A549 (cell line): ENCODE results near the gene SPEF1. TPM values are rescaled to one million over a fixed set of nuclear protein-coding genes. Genes with fewer than 3 reads are reported as not detected.

Source experiments
- ATAC-seq, 2 experiments: fragments of 200-7000 bp in 1 of 2; fragments of >200 bp in 1 of 2; cut with Nextera tagmentation in 1 of 2; cut with Tn5 transposase in 1 of 2; 3 replicates each; pipeline versions ENCODE4 v1.8.0 to v1.9.1; 2018 to 2020; ENCODE audit warnings: mild to moderate bottlenecking in 1 of 2, moderate library complexity in 1 of 2
- CTCF ChIA-PET: fragments of 300-600 bp; sonication (Branson Sonifier 250); formaldehyde crosslinking; extraction: SDS; loops from one replicate; lab custom pipeline; 2021; ENCODE audit warnings: antibody characterized with exemption, inconsistent platforms; lab: Yijun Ruan, JAX
- POLR2A ChIA-PET: fragments of 350-600 bp; formaldehyde crosslinking; extraction: SDS; loops from one replicate; lab custom pipeline; 2021; ENCODE audit warnings: antibody characterized with exemption, inconsistent platforms; lab: Yijun Ruan, JAX
- DNase-seq, 2 experiments: peaks; one replicate each; pipeline versions ENCODE4 v3.0.0 to v3.0.0-alpha.2; 2011 to 2016; ENCODE audit warnings: low read depth in 1 of 2, low spot score in 1 of 2
- FAIRE-seq: peaks from 2 replicates; lab custom pipeline; 2011; peaks lifted over from hg19 to GRCh38; lab: Jason Lieb, UNC
- H3K27ac ChIP-seq, 2 experiments: fragments of >200 bp; sonication (Bioruptor Twin); formaldehyde crosslinking; 3 replicates each; pipeline ENCODE4 v1.5.1; 2016 to 2017
- H3K4me1 ChIP-seq: fragments of >200 bp; sonication (Bioruptor Twin); formaldehyde crosslinking; 3 replicates; pipeline ENCODE4 v1.6.1; 2016
- H3K4me2 ChIP-seq: fragments of >200 bp; sonication (Bioruptor Twin); formaldehyde crosslinking; 3 replicates; pipeline ENCODE4 v1.6.1; 2016
- H3K4me3 ChIP-seq: fragments of >200 bp; sonication (Bioruptor Twin); formaldehyde crosslinking; 3 replicates; pipeline ENCODE4 v1.5.1; 2016
- H3K9me3 ChIP-seq: fragments of >200 bp; sonication (Bioruptor Twin); formaldehyde crosslinking; 3 replicates; pipeline ENCODE4 v1.6.1; 2016
- BCL3 ChIP-seq: fragments of >200 bp; sonication (Bioruptor Twin); formaldehyde crosslinking; IDR thresholded peaks from 3 replicates; pipeline ENCODE4 v1.6.1; 2016
- EHF ChIP-seq: fragments of 250-450 bp; sonication (Bioruptor Pico); IDR thresholded peaks from 2 replicates; pipeline ENCODE4 v1.5.0; 2020; ENCODE audit warnings: mild to moderate bottlenecking
- ELK1 ChIP-seq: fragments of 150-350 bp; IDR thresholded peaks from 2 replicates; pipeline ENCODE4 v1.6.1; 2014; ENCODE audit warnings: low read depth, mild to moderate bottlenecking, low read length
- EP300 ChIP-seq, 2 experiments: fragments of >200 bp; sonication (Bioruptor Twin); formaldehyde crosslinking; IDR thresholded peaks; 2 replicates in 1 of 2; 3 replicates in 1 of 2; pipeline ENCODE4 v1.6.1; 2016 to 2017
- ESRRA ChIP-seq: fragments of 150-350 bp; IDR thresholded peaks from 2 replicates; pipeline ENCODE4 v1.6.1; 2014; ENCODE audit warnings: mild to moderate bottlenecking, low read length, borderline replicate concordance
- GATA3 ChIP-seq: IDR thresholded peaks from 2 replicates; pipeline ENCODE4 v1.6.1; 2012; ENCODE audit warnings: borderline replicate concordance
- HEYL ChIP-seq: fragments of 250-450 bp; sonication (Bioruptor Pico); IDR thresholded peaks from 2 replicates; pipeline ENCODE4 v1.8.0; 2021; ENCODE audit warnings: mild to moderate bottlenecking, moderate library complexity
- HOXB13 ChIP-seq: fragments of 250-450 bp; sonication (Bioruptor Pico); IDR thresholded peaks from 2 replicates; pipeline ENCODE4 v1.5.0; 2020; ENCODE audit warnings: low read depth, mild to moderate bottlenecking, moderate library complexity
- JUN ChIP-seq, 2 experiments: fragments of >200 bp; sonication (Bioruptor Twin); formaldehyde crosslinking; IDR thresholded peaks; 2 replicates in 1 of 2; 3 replicates in 1 of 2; pipeline ENCODE4 v1.6.1; 2016 to 2017
- KDM1A ChIP-seq: fragments of 200-600 bp; sonication (generic); IDR thresholded peaks from 2 replicates; pipeline ENCODE4 v1.6.1; 2016; ENCODE audit warnings: low read depth, mild to moderate bottlenecking
- PBX3 ChIP-seq: IDR thresholded peaks from 2 replicates; pipeline ENCODE4 v1.6.1; 2012
- RCOR1 ChIP-seq: fragments of 150-350 bp; IDR thresholded peaks from 2 replicates; pipeline ENCODE4 v1.6.1; 2014; ENCODE audit warnings: antibody characterized with exemption, low read length, low read depth
- SREBF2 ChIP-seq: fragments of 450-650 bp; IDR thresholded peaks from 2 replicates; pipeline ENCODE4 v1.6.1; 2014; ENCODE audit warnings: mild to moderate bottlenecking, moderate library complexity
- WGBS: methylation state at CpG from one replicate; pipeline ENCODE4 v1.1.6; 2017; ENCODE audit errors: missing lambda C conversion rate; 5-methylcytosine and 5-hydroxymethylcytosine counted together
- polyA plus RNA-seq, 4 experiments: library from polyadenylated mRNA; depleted of rRNA in 3 of 4; stranded (reverse); fragments of >200 nt; fragmentation: RNase III in 1 of 4; extraction: RNeasy Plus Mini Kit Qiagen cat#74134 plus additional on column Dnase treatment in 1 of 4; gene quantifications; 2 replicates in 3 of 4; 3 replicates in 1 of 4; pipeline ENCODE4 v1.2.3, GENCODE V29; 2011 to 2017
- TF ChIP-seq, protein P1 (sequence below): fragments of 250-450 bp; sonication (Bioruptor Pico); IDR thresholded peaks from 2 replicates; pipeline ENCODE4 v1.5.0; 2021; ENCODE audit warnings: mild to moderate bottlenecking, moderate library complexity, borderline replicate concordance

The SPEF1 gene
- polyA plus RNA-seq, 2 of the 4 experiments (the other 2 are of a cell fraction): 0.41 to 1.3 TPM

- 5% methylated on average over 11 of the region's 21 CpGs for WGBS
- Histone ChIP-seq H3K4me1 (peaks cover 20% of the 10 kb centered on the region), H3K4me3 (peak overlapping the region; percentile 87), H3K27ac (peak overlapping the region; percentile 86 to 89), H3K4me2 (peak overlapping the region; percentile 84), H3K9me3 (no peaks in the 10 kb centered on the region)
- FAIRE-seq: no peak
- peak; percentile 16 to 23; a peak in 3 of 6 replicates for ATAC-seq
- CTCF ChIA-PET: interaction anchor here (0.8 to 72.1 kb wide), 7 partner anchors 3 to 90 kb away, joined by 3 to 2233 read pairs (median 52); partner anchors contain the start of genes ADAM33, ADISSP, AP5S1 and CENPB
- no peak for DNase-seq
- POLR2A ChIA-PET: interaction anchor here (0.7 to 3.1 kb wide), 13 partner anchors 9 to 108 kb away, joined by 3 to 27 read pairs (median 9); partner anchors contain the start of genes AP5S1 and SPEF1
- TF ChIP-seq GATA3 (0 out of 2 replicates have a peak, but pooled peaks have one; percentile 12), JUN (IDR thresholded peaks at IDR 0.05) (no peak), KDM1A (0 out of 2 replicates have a peak, but pooled peaks have one; percentile 17), PBX3 (peak; percentile 8; the same call in 1 of the 2 replicates)
Measured at GRCh38 chr20:3767110-3767426, 14.2 kb downstream of the SPEF1 start.

DNA sequence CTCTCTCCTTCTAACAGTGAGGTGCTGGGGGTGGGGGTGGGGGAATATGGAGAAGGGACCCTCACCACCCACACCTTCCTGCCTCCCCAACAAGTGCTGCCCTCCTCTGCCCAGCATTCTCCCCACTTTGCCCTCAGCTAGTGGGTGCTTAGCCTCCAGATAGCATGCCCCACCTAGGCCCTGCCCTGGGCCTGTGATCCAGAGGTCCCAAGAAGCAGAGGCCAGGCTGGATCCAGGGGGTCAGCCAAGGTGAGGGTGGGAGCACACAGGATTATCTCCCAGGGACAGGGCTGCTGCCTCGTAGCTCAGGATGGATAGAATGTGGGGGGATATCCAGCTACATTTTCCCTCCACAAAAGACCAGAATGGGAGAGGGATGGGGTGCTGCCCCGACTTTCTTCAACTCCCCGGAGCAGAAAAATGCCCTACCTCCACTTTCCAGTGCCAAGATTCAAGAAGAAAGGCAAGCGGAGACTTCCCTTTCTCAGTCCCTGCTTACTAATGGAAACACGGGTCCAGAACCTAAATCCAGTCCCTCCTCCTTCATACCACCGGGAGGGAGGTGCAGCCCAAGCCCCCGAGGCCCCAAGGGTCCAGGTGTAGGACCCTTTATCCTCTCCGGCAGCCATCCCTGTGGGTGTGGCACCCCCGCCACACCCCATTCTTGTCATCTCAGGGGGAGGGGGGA lies 14.7 kb downstream of the SPEF1 start:
- no peak for ATAC-seq
- TF ChIP-seq GATA3 (no peak), BCL3 (no peak), ESRRA (no peak), EHF (CRISPR knock-in tag) (no peak), ELK1 (no peak), SREBF2 (no peak), HEYL (no peak), EP300 (IDR thresholded peaks at IDR 0.05) (no peak), HOXB13 (CRISPR knock-in tag) (no peak), RCOR1 (no peak)
- TF ChIP-seq, protein P1, sequence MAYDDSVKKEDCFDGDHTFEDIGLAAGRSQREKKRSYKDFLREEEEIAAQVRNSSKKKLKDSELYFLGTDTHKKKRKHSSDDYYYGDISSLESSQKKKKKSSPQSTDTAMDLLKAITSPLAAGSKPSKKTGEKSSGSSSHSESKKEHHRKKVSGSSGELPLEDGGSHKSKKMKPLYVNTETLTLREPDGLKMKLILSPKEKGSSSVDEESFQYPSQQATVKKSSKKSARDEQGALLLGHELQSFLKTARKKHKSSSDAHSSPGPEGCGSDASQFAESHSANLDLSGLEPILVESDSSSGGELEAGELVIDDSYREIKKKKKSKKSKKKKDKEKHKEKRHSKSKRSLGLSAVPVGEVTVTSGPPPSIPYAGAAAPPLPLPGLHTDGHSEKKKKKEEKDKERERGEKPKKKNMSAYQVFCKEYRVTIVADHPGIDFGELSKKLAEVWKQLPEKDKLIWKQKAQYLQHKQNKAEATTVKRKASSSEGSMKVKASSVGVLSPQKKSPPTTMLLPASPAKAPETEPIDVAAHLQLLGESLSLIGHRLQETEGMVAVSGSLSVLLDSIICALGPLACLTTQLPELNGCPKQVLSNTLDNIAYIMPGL (CRISPR knock-in tag): no peak
- DNase-seq: no peak
- Histone ChIP-seq H3K27ac (peak overlapping the region; percentile 86 to 89), H3K4me2 (peak overlapping the region; percentile 84), H3K4me1 (peaks cover 20% of the 10 kb centered on the region), H3K4me3 (peak overlapping the region; percentile 87), H3K9me3 (no peaks in the 10 kb centered on the region)
- CTCF ChIA-PET: interaction anchor here (0.7 to 72.1 kb wide), 6 partner anchors 2 to 342 kb away, joined by 3 to 2233 read pairs (median 843); partner anchors contain the start of genes ADAM33, ADISSP, AP5S1 and CENPB
- 20% methylated on average over 9 of the region's 9 CpGs for WGBS
- POLR2A ChIA-PET: interaction anchor here (0.7 to 3.1 kb wide), 3 partner anchors 16 to 85 kb away, joined by 3 to 21 read pairs (median 4); no protein-coding TSS in a partner anchor
- FAIRE-seq: no peak
